ENCODE results near the gene KCNG2. TPM values are rescaled to one million over a fixed set of nuclear protein-coding genes. Genes with fewer than 3 reads are reported as not detected.

The KCNG2 gene
- total and polyA plus RNA-seq, 2 of the 13 experiments (the other 11 are each of a cell fraction or from before 2014, with no cell fraction given): not detected

- Histone ChIP-seq H3K9ac (ENCODE audit: insufficient read depth, low read depth, low read length) (no peak overlapping the region), H3K4me2 (ENCODE audit: low read depth, low read length) (no peak overlapping the region), H3K36me3 (replicated peaks in 1 of 2; ENCODE audit: control insufficient read depth in 1 of 2, insufficient read depth in 2 of 2, low read length in 2 of 2) (peaks cover 7 to 61% of the 10 kb centered on the region in 2 experiments), H3K4me1 (ENCODE audit: insufficient read depth, low read length) (no peaks in the 10 kb centered on the region), H3K79me2 (ENCODE audit: insufficient read depth, low read length) (peaks cover 53% of the 10 kb centered on the region), H3K27me3 (ENCODE audit: control insufficient read depth in 1 of 2, insufficient read depth in 2 of 2, low read length in 2 of 2) (no peaks in the 10 kb centered on the region), H2AFZ (ENCODE audit: low read length) (no peak overlapping the region), H4K20me1 (ENCODE audit: insufficient read depth, low read length) (peaks cover 66% of the 10 kb centered on the region), H3K27ac (ENCODE audit: extremely low read length, insufficient read depth, low read length) (no peak overlapping the region), H3K4me3 (replicated peaks in 1 of 3; ENCODE audit: insufficient read depth in 1 of 3, low read depth in 2 of 3, low read length in 3 of 3) (no peak overlapping the region), H3K9me3 (ENCODE audit: low read length) (peaks cover 5% of the 10 kb centered on the region)
- 94% methylated on average over 21 of the region's 25 CpGs for WGBS (ENCODE audit: low lambda C conversion rate)
- in situ Hi-C loops (cut with HindIII; ENCODE audit: extremely low pct_ligation_motif_present, low pct_unique_long_range_greater_than_20kb): no loop called here
- FAIRE-seq: no peak
- ATAC-seq: no peak
- BruUV-seq (replicated peaks): no TSS peak
- CTCF ChIA-PET (ENCODE audit: low intra/inter-chr PET ratio, low total read pairs): no interaction called here
- no peak for DNase-seq (ENCODE audit: low spot score)
- intact Hi-C loops (cut with micrococcal nuclease; ENCODE audit: unreplicated experiment): no loop called here
- POLR2A ChIA-PET: no interaction called here
- no peak for TF ChIP-seq ZNF558 (CRISPR knock-in tag; IDR thresholded peaks at IDR 0.05; ENCODE audit: borderline replicate concordance)
- TF ChIP-seq, protein P1, sequence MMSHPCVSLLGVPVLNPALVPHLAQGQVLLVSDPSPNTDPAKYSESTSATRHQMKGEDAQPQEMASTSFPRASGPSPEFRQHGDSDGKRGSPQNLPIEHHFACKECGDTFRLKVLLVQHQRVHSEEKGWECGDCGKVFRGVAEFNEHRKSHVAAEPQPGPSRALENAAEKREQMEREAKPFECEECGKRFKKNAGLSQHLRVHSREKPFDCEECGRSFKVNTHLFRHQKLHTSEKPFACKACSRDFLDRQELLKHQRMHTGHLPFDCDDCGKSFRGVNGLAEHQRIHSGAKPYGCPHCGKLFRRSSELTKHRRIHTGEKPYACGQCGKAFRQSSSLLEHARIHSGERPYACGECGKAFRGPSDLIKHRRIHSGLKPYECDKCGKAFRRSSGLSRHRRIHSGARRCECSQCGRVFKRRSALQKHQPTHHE (CRISPR knock-in tag; IDR thresholded peaks at IDR 0.05; ENCODE audit: borderline replicate concordance): no peak
- TF ChIP-seq, protein P2, sequence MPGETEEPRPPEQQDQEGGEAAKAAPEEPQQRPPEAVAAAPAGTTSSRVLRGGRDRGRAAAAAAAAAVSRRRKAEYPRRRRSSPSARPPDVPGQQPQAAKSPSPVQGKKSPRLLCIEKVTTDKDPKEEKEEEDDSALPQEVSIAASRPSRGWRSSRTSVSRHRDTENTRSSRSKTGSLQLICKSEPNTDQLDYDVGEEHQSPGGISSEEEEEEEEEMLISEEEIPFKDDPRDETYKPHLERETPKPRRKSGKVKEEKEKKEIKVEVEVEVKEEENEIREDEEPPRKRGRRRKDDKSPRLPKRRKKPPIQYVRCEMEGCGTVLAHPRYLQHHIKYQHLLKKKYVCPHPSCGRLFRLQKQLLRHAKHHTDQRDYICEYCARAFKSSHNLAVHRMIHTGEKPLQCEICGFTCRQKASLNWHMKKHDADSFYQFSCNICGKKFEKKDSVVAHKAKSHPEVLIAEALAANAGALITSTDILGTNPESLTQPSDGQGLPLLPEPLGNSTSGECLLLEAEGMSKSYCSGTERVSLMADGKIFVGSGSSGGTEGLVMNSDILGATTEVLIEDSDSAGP (CRISPR knock-in tag; IDR thresholded peaks at IDR 0.05; ENCODE audit: borderline replicate concordance): no peak
- TF ChIP-seq HOXA3 (CRISPR knock-in tag; IDR thresholded peaks at IDR 0.05): no peak
- TF ChIP-seq CBX2 (IDR thresholded peaks at IDR 0.05; ENCODE audit: low read depth, low read length): no peak
- no peak for TF ChIP-seq CBX2 (CRISPR knock-in tag; IDR thresholded peaks at IDR 0.05; ENCODE audit: low read depth)
Observed at GRCh38 chr18:79924814-79925731, 127.3 kb downstream of the KCNG2 start.

Measured in HepG2 (cell line).